Common myeloid progenitor, CD34-positive (primary cell): ENCODE data around the gene KIAA1328.
"Not testable (repeated sequence)": the region's sequence is repeated elsewhere in the genome, so short reads cannot be mapped to it uniquely, and the experiment has no call there.

Experiments used
- CTCF ChIA-PET: fragments of 350-600 bp; sonication (Branson Sonifier 250); formaldehyde crosslinking; loops from one replicate; lab custom pipeline; 2021; ENCODE audit warnings: antibody characterized with exemption; lab: Charles Lee
- POLR2A ChIA-PET: fragments of 350-600 bp; sonication (Branson Sonifier 250); formaldehyde crosslinking; loops from one replicate; lab custom pipeline; 2021; ENCODE audit warnings: antibody characterized with exemption; lab: Charles Lee
- DNase-seq, 3 donors: peaks; one replicate each; pipeline versions ENCODE4 v3.0.0 to v3.0.0-alpha.2; 2013
- H3K27ac ChIP-seq, 2 experiments: 1 replicate in 1 of 2; 2 replicates in 1 of 2; pipeline ENCODE4 v1.7.0; 2013; ENCODE audit warnings: inconsistent platforms in 2 of 2, low read length in 2 of 2, mild to moderate bottlenecking in 2 of 2, low read depth in 1 of 2, moderate library complexity in 1 of 2; ENCODE audit not compliant: severe bottlenecking in 2 of 2, insufficient read depth in 1 of 2, poor library complexity in 1 of 2
- H3K27me3 ChIP-seq, 5 experiments: replicated peaks in 2 of 5; 1 replicate in 3 of 5; 2 replicates in 2 of 5; pipeline versions ENCODE4 v1.6.1 to v1.7.0; 2013; ENCODE audit warnings: low read length in 4 of 5, mild to moderate bottlenecking in 2 of 5, moderate library complexity in 2 of 5, inconsistent platforms in 1 of 5; ENCODE audit not compliant: insufficient read depth in 5 of 5, control insufficient read depth in 4 of 5
- H3K36me3 ChIP-seq, 4 experiments: 1 replicate in 2 of 4; 2 replicates in 2 of 4; pipeline versions ENCODE4 v1.6.1 to v1.7.0; 2013; ENCODE audit warnings: low read length in 3 of 4, control low read depth in 1 of 4, mild to moderate bottlenecking in 1 of 4; ENCODE audit not compliant: control insufficient read depth in 4 of 4, insufficient read depth in 4 of 4
- H3K4me1 ChIP-seq, 4 experiments: 1 replicate in 3 of 4; 2 replicates in 1 of 4; pipeline versions ENCODE4 v1.6.1 to v1.7.1; 2013; ENCODE audit warnings: low read length in 3 of 4, mild to moderate bottlenecking in 3 of 4, control low read depth in 1 of 4, inconsistent platforms in 1 of 4, moderate library complexity in 1 of 4; ENCODE audit not compliant: control insufficient read depth in 4 of 4, insufficient read depth in 4 of 4; ENCODE audit errors: control extremely low read depth in 1 of 4
- H3K4me3 ChIP-seq, 7 experiments: 1 replicate in 4 of 7; 2 replicates in 3 of 7; pipeline versions ENCODE4 v1.5.1 to v1.7.0; 2013; ENCODE audit warnings: mild to moderate bottlenecking in 7 of 7, low read length in 6 of 7, moderate library complexity in 6 of 7, inconsistent platforms in 2 of 7, low read depth in 2 of 7, control low read depth in 1 of 7; ENCODE audit not compliant: insufficient read depth in 4 of 7, control insufficient read depth in 1 of 7; ENCODE audit errors: extremely low read depth in 1 of 7
- H3K9me3 ChIP-seq, 5 experiments: 1 replicate in 4 of 5; 2 replicates in 1 of 5; pipeline versions ENCODE4 v1.6.1 to v1.7.1; 2013; ENCODE audit warnings: low read length in 4 of 5, mild to moderate bottlenecking in 2 of 5, inconsistent platforms in 1 of 5, low read depth in 1 of 5, moderate library complexity in 1 of 5; ENCODE audit not compliant: control insufficient read depth in 4 of 5, insufficient read depth in 2 of 5; ENCODE audit errors: control extremely low read depth in 1 of 5
- WGBS: methylation state at CpG from one replicate; pipeline ENCODE4 v1.1.5; 2013; ENCODE audit not compliant: insufficient coverage; 5-methylcytosine and 5-hydroxymethylcytosine counted together

The KIAA1328 gene

GRCh38 chr18:36871801-36872200 lies 42.9 kb downstream of the KIAA1328 start:
- DNase-seq = no peak
- ChIA-PET CTCF (no interaction called here), POLR2A (no interaction called here)
- no peaks in the 10 kb centered on the region for H3K4me1 ChIP-seq
- H3K27me3 ChIP-seq = no peaks in the 10 kb centered on the region
- WGBS = 100% methylated on average over 1 of the region's 3 CpGs
- H3K9me3 ChIP-seq = peaks cover 0 to 4% (median 0%) of the 10 kb centered on the region in 5 experiments
- no peak overlapping the region for H3K27ac ChIP-seq
- no peak overlapping the region for H3K4me3 ChIP-seq
- H3K36me3 ChIP-seq = peaks cover 0 to 11% (median 1%) of the 10 kb centered on the region in 4 experiments

- ChIA-PET CTCF (no interaction called here), POLR2A (no interaction called here)
- no peaks in the 10 kb centered on the region for H3K27me3 ChIP-seq
- H3K4me3 ChIP-seq = no peak overlapping the region
- peaks cover 0 to 4% (median 0%) of the 10 kb centered on the region in 5 experiments for H3K9me3 ChIP-seq
- H3K27ac ChIP-seq = no peak overlapping the region
- no peak for DNase-seq
- peaks cover 0 to 11% (median 1%) of the 10 kb centered on the region in 4 experiments for H3K36me3 ChIP-seq
- H3K4me1 ChIP-seq = no peaks in the 10 kb centered on the region
Observed at GRCh38 chr18:36872329-36872728, 43.4 kb downstream of the KIAA1328 start.

GRCh38 chr18:36873826-36874225 lies 44.9 kb downstream of the KIAA1328 start:
- H3K4me3 ChIP-seq, DNase-seq, CTCF ChIA-PET, H3K27me3 ChIP-seq, POLR2A ChIA-PET, H3K4me1 ChIP-seq, H3K9me3 ChIP-seq, H3K27ac ChIP-seq: not testable (repeated sequence)
- H3K36me3 ChIP-seq = peaks cover 0 to 11% (median 1%) of the 10 kb centered on the region in 4 experiments

DNA sequence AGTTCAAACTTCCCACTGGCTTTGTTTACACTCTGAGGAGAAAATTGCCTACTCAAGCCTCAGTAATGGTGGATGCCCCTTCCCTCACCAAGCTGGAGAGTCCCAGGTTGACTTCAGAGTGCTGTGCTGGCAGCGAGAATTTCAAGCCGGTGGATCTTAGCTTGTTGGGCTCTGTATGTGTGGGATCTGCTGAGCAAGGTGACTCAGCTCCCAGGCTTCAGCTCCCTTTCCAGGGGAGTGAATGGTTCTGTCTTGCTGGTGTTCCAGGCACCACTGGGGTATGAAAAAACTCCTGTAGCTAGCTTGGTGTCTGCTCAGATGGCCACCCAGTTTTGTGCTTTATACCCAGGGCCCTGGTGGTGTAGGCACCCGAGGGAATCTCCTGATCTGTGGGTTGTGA lies 50.9 kb downstream of the KIAA1328 start:
- DNase-seq, H3K4me1 ChIP-seq, H3K4me3 ChIP-seq, H3K27me3 ChIP-seq, H3K36me3 ChIP-seq, H3K27ac ChIP-seq, POLR2A ChIA-PET, H3K9me3 ChIP-seq: not testable (repeated sequence)
- WGBS = 100% methylated on average over 3 of the region's 3 CpGs
- CTCF ChIA-PET = interaction anchor here (0.6 kb wide), 1 partner anchor 929 kb away, joined by 3 read pairs; no protein-coding TSS in a partner anchor

- CTCF ChIA-PET = interaction anchor here (1.3 to 1.7 kb wide), 2 partner anchors 9 to 23 kb away, joined by 3 read pairs; no protein-coding TSS in a partner anchor
- WGBS = 100% methylated on average over 1 of the region's 2 CpGs
- no peaks in the 10 kb centered on the region for H3K27me3 ChIP-seq
- peaks cover 0 to 2% (median 0%) of the 10 kb centered on the region in 5 experiments for H3K9me3 ChIP-seq
- H3K4me1 ChIP-seq = peaks cover 0 to 3% (median 1%) of the 10 kb centered on the region in 4 experiments
- POLR2A ChIA-PET = no interaction called here
- no peak for DNase-seq
- no peak overlapping the region for H3K27ac ChIP-seq
- H3K4me3 ChIP-seq = no peak overlapping the region
- peaks cover 0 to 2% (median 0%) of the 10 kb centered on the region in 4 experiments for H3K36me3 ChIP-seq
Observed at GRCh38 chr18:36885981-36886380, 57.1 kb downstream of the KIAA1328 start.

DNA sequence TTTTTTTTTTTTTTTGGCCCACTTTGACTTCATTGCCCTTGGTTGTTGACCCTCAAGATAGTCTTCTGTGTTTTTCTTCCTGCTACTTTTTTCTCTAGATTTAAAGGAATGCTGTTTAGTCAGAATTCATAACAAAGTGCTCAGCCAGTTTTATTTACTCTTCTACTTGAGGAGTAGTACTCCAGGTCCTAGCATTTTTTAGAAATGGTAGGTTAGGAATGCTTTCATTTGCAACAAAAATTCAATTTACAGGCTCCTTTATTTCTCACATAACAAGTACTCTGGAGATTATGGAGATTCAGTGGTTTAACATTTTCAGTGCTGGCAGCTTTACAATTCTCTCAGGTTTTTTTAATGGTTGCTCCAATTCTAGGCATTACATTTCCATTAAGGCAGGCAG lies 58.2 kb downstream of the KIAA1328 start:
- DNase-seq = no peak
- H3K4me3 ChIP-seq = no peak overlapping the region
- ChIA-PET CTCF (interaction anchor here (1.3 kb wide), 1 partner anchor 21 kb away, joined by 3 read pairs; no protein-coding TSS in a partner anchor), POLR2A (no interaction called here)
- H3K4me1 ChIP-seq = peaks cover 0 to 3% (median 1%) of the 10 kb centered on the region in 4 experiments
- H3K27me3 ChIP-seq = no peaks in the 10 kb centered on the region
- no peak overlapping the region for H3K27ac ChIP-seq
- H3K36me3 ChIP-seq = peaks cover 0 to 2% (median 0%) of the 10 kb centered on the region in 4 experiments
- H3K9me3 ChIP-seq = no peaks in the 10 kb centered on the region

- WGBS = 100% methylated on average over 1 of the region's 1 CpG
- DNase-seq = no peak
- ChIA-PET CTCF (no interaction called here), POLR2A (no interaction called here)
- Histone ChIP-seq H3K4me3 (no peak overlapping the region), H3K27ac (no peak overlapping the region), H3K4me1 (peaks cover 0 to 3% (median 1%) of the 10 kb centered on the region in 4 experiments), H3K9me3 (no peaks in the 10 kb centered on the region), H3K27me3 (no peaks in the 10 kb centered on the region), H3K36me3 (peaks cover 0 to 2% (median 0%) of the 10 kb centered on the region in 4 experiments)
Observed at GRCh38 chr18:36887864-36888263, 58.9 kb downstream of the KIAA1328 start.
